ENCODE results near the gene ZSWIM1.
A peak's percentile ranks its signal among the peaks of the same experiment; 100 is the strongest.

DNA sequence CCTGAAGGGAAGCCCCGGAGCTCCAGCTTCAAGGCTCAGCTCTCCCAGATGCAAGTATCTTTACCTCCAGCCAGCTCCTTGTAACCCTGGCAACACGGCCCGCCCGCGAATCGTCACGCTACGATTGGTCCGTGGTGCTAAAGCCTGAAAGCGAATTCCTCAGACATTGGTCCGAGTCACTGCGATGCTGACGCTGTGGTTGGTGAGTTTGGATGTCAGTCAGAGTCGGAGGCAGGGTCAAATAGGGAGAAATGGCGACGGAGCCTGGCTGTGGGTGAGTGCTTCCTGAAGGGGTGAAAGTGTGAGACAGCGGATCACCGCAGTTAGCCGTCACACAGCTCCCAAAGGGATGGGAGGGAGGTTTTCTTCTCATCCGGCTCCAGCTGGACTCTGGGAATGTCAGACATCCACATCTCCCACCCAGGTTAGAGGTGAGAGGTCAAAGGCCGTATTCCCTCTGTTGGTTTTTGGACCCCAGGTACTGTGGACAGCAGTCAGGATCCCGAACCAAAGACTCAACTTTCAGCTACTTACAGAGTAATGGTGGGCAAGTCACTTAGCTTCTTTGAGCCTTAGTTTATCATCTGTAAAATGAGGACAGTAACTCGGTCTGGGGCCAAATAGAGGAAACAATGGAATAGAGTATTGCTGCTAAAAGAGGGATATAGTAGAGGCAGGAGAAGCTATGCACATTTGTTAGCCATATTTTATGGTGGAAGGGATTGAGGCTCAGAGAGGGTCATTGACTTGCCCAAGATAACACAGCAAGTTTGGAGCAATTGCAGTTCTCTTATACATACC lies at the start of gene ZSWIM1:
- TF ChIP-seq POLR2A (IDR thresholded peaks at IDR 0.05; ENCODE audit: low read depth, low read length) (peak; percentile 97), TAF1 (IDR thresholded peaks at IDR 0.05; ENCODE audit: borderline replicate concordance, low read depth, low read length) (peak; percentile 96)

All from GM12892 (cell line).